Lower leg skin (tissue), 3 donors: Measurements from ENCODE around the gene C11orf21.
"Not testable (repeated sequence)": the region's sequence is repeated elsewhere in the genome, so short reads cannot be mapped to it uniquely, and the experiment has no call there.

Source experiments
- POLR2A ChIP-seq, 2 donors: fragments of 450-650 bp; IDR thresholded peaks; one replicate each; pipeline ENCODE4 v1.6.1; 2016 to 2017; ENCODE audit warnings: antibody characterized with exemption in 2 of 2, mild to moderate bottlenecking in 1 of 2, moderate library complexity in 1 of 2
- TF ChIP-seq, protein P1 (sequence below), 3 donors: fragments of 450-650 bp; IDR thresholded peaks; one replicate each; pipeline ENCODE4 v1.5.1; 2016; ENCODE audit warnings: antibody characterized with exemption in 3 of 3, mild to moderate bottlenecking in 3 of 3, moderate library complexity in 2 of 3

DNA sequence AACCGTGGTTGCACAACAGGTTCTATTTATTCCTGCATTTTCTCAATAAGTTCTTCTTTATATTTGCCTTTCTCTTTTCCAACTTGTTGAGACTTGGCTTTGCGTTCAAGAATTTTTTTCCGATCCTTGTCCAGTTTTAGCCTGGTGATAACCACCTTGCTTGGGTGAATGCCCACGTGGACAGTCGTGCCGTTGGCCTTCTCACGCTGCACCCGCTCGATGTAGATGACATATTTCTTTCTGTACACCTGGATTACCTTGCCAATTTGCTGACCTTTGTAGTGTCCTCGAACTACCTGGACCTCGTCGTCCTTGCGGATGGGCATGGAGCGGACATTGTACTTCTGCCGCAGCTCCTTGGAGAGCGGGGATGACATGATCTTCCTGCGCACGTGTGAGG lies 33.6 kb upstream of the C11orf21 start:
- TF ChIP-seq, protein P1, sequence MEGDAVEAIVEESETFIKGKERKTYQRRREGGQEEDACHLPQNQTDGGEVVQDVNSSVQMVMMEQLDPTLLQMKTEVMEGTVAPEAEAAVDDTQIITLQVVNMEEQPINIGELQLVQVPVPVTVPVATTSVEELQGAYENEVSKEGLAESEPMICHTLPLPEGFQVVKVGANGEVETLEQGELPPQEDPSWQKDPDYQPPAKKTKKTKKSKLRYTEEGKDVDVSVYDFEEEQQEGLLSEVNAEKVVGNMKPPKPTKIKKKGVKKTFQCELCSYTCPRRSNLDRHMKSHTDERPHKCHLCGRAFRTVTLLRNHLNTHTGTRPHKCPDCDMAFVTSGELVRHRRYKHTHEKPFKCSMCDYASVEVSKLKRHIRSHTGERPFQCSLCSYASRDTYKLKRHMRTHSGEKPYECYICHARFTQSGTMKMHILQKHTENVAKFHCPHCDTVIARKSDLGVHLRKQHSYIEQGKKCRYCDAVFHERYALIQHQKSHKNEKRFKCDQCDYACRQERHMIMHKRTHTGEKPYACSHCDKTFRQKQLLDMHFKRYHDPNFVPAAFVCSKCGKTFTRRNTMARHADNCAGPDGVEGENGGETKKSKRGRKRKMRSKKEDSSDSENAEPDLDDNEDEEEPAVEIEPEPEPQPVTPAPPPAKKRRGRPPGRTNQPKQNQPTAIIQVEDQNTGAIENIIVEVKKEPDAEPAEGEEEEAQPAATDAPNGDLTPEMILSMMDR (IDR thresholded peaks at IDR 0.05): not testable (repeated sequence)
- TF ChIP-seq POLR2A (IDR thresholded peaks at IDR 0.05): not testable (repeated sequence)
